Limb (tissue), 2 donors: ENCODE data around the gene GRIK3.
A peak's percentile ranks its signal among the peaks of the same experiment; 100 is the strongest.

ENCODE experiments used
- DNase-seq, 2 donors: peaks; one replicate each; pipeline ENCODE4 v3.0.0-alpha.2; 2016; ENCODE audit errors: extremely low spot score in 2 of 2

GRIK3 gene

DNA sequence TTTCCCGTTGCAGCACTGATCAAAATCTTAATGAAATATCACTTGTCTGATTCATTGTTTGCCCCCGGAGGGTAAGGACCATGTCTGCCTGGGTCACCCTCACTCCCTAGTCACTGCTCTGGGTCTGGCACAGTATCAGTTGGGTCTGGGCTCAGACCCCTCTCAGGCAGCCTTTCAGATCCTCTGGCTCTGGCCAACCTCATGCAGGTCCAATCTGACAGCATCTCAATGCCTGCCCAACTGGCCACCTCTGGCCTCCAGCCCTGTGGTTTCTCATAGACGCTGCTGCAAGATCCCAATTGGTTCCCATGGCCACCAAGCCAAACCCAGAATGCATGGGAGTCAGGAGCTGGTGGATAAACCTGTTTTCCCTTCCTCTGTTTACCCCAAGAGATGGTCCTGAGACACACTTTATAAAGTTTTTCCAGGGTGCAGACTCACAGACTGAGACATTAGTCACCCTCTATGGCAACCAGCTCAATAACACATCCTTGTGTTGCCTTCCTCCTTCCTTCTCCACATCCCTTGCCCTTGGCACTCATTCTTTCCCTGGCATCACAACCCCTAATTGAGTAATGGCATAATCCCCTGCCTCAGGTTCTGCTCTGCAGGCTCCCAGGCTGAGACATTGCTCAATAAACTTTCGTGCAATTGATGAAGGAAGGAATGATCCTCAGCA, 199.2 kb downstream of the GRIK3 start:
- DNase-seq: no peak

DNA sequence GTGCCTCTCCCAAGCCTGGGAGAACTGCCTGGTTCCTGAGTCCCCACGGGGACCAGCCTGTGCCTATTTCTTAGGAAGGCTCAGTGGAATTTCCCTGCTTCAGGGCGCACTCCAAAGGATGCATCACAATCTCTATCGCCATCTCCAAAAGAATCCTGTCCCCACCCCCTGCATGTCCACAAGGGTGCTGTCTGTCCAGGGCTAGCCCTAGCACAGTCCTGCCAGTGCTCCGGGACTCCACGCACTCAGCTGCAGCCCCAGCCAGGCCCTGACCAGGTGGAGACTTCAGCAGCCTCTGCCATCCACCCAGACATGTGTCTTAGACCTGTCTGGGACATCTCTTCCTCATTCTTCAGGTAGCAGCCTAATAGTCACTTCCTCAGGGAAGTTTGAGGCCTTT, 199.7 kb downstream of the GRIK3 start:
- no peak for DNase-seq

DNA sequence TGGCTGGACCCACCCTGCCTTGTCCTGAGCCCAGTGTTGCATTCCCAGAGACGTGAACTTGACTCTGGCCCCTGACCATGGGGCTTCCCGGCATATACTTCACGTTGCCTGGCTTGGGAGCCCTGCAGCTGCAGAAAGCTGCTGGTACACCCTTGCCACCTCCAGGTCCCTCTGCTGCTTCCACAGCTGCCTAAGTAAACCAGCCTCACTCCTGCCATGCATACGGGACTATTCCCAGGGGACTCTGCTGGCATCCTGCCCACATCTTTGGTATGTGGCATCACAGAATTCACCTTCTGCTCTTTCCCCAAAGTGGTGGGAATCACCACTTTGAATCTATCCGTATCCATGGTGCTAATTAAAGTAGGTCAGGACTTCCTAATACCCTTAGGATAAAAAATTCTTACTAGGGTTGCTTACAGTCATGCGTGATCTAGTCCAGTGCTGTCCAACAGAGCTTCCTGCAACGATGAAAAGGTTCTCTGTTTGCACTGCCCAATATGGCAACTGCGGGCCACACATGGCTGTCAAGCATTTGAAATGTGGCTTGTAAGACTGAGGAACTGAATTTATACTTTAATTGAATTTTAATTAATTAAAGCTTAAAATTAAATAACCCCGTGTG, 203.0 kb downstream of the GRIK3 start:
- peak in 1 of 2 donors; percentile 54 for DNase-seq

DNA sequence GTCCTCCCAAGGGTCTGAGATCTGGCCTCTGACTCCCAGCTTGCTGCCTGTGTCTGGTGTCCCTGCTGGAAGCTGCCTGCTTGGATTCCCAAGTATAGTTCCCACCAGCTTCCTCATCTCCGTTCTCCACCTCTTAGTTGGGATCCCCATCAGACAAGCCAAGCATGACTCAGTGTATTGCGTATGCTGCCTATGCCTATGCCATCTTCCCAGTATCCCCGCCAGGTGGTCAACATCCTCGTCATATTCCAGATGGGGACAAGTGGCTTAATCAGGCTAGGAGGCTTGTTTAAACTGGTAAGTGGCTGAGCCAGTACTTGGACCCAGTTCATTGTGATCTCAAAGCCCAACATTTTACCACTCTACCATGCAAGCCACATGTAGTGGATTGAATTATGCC, 204.4 kb downstream of the GRIK3 start:
- DNase-seq: no peak

DNA sequence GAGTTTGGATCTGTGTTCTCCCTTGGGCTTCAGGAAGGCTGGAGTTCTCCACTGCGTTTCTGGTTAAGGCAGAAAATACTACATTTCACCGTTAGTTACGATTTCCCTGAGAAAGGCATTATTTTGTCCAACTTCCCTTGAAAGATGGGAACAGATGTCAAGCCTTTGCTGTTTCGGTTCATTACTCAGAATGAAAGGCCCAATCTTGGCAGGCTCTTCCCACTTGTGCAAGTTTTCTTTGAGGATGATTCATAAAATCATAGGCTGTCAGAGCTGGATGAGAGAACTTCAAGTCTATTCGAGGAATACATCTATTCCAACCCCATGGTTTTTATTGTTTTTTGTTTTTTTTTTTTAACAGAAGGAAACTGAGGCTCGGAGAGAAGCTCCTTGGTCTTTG, 205.2 kb downstream of the GRIK3 start:
- DNase-seq: peak in 1 of 2 donors; percentile 4

DNA sequence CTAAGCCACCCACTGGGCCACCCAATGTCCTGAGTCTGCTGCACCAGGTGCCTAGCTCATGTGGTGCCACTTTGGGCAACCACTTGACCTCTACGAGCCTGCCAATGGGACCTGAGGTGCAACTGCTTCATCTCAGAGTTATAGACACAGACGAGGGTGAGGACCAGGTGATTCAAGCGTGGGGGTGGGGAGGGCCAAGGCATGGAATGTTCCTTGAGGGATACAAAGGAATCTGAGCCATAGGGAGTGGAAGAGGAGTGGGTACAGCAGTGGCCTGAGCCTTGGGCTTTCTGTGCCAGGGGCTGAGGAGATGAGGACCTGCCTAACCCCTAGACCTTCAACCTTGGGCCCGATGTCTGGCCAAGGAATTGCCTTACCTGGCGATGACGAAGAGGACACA, 209.1 kb downstream of the GRIK3 start:
- no peak for DNase-seq

DNA sequence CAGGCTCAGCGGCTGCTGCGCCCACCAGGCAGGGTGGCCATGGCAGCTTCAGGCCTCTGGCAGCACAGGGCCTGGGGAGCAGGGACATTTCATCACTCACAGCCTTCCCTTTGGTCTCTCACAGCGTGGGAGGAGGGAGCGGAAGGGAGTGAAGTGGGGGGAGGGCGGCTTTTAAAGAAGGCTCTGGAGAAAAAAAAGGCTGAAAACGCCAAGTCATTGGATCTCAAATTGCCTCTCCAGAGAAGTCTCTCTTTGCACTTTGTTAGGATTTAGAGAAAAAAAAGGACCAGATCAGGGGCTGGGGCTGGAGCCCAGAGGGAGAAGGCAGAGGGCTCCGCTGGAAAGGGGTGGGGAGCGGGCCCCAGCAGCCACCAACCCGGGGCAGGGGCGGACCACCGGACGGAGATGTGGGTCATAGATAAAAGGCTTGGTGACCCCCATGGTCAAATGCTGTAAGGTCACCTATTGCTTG, 209.9 kb downstream of the GRIK3 start:
- DNase-seq: no peak

DNA sequence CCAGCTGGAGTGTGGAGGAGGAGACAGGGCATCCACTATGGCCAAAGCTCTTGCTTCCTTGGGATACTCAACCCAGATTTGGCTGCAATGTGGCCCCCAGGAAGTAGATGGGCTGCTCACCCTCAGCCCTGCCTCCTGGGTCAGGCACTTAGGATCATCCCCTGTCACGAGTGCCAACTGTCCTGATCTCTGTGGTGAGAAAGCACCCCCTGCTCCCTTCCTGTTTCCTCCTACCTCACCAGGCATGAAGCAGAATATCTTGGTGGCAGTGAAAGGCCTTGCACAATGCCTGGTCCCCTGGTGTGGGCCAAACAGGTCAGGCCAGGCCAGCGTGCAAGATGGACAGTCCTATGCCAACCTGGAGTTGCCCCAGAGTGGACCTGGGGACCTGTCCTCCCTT, 211.7 kb downstream of the GRIK3 start:
- no peak for DNase-seq

DNA sequence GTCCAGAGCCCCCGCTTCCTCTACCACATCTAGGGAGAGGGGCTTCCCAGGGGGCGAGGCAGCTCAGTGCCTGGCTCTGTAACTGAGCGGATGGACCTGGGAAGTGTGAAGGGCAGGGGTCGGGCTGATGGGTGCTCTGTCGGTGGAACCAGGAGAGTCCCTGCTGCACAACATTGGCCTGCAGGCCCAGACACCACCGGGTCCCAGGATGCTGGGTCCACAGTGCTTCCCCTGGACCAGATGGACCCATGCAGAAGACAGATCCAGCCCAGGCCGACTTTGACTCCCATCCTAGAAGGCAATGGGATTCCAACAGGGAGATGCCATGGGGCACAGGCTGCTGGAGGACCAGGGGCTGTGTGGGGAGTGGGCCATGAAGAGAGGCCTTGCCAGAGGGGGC, 212.9 kb downstream of the GRIK3 start:
- no peak for DNase-seq

DNA sequence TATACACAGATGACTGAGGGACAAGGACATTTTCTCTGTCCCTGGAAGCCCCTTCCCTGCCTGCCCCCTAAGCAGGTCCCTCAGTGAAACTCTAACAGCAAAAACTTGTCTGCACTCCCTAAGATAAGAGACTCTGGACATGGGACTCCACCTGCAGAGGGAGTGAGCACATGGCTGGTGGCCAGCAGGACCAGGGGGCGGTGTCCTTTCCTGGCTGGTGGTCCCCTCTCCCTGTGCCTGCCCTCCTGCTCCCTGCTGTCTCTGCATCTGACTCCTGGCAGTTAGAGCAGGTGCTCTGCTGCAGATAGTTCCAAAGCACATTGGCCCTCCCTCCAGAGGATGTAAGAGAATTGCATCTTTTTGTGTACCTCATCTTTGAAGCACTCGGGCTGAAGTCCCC, 215.5 kb downstream of the GRIK3 start:
- DNase-seq: no peak

DNA sequence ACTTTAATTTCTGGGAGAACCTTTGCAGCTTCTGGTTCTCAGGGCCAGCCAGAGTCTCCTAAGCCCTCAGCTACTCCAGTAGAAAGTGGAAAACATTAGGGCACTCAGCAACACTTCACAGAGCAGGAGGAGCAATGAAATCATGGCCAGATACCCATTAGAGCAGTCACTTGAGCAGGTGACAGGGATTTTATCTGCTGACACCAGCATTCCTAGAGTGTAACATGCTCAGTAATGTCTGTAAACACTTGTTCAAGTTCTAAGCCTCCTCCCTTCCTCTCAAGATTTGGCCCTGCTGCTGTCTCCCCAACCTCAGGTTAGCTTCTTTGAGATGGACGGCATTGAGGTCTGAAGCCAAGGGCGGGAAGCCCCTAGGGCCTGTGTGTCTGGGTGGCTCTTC, 218.0 kb downstream of the GRIK3 start:
- no peak for DNase-seq

DNA sequence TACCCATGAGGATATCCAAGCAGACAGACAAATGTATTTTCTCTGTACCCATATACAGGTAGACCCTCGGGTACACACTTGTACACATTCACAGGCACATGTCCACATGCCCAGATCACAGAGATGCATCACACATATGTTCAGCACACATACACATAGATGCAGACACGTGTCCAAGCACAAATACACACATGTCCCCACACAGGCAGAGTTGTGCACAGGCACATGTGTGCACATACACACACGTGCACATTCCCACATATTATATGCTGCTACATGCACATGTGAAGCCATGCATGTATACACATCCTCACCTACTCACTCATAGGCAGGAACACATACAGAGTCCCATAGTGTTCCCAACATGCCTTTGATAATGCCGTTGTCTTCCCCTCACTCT, 219.5 kb downstream of the GRIK3 start:
- DNase-seq: no peak

DNA sequence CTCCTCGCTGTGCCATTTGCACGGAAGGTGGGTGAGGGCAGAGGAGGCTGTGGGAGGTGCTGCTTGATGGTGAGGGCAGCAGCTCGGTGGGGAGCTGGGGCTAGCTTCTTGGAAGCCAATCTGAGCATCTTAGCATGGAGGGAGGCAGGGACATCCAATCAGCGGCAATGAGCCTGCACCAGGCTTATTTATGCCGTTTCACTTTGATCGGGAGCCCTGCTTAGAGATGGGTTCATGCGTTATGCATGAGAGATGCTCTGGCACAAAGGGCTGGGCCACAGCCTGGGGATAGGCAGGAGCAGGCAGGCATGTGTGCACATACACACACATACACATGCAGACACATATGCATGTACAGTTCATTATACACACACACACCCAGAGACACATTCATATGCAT, 220.2 kb downstream of the GRIK3 start:
- DNase-seq: no peak

DNA sequence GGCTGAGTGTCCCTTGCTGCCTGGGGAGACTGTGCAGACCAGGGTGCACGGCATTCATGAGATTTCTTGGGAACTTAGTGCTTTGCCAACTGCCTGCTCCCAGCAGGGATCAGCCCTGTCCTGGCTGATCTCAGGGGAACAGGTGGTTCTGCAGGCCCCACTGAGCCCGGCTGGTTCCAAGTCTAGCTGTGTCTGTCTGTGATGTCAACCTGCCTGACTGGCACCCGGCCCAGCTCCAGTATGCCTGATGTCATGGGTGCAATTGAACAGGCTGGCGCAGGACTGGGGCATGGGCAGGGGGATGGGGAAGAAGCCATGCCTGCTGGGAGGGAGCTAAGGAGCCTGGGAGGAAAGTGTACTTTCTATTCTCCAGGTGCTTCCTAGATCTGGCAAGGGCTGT, 227.1 kb downstream of the GRIK3 start:
- no peak for DNase-seq

DNA sequence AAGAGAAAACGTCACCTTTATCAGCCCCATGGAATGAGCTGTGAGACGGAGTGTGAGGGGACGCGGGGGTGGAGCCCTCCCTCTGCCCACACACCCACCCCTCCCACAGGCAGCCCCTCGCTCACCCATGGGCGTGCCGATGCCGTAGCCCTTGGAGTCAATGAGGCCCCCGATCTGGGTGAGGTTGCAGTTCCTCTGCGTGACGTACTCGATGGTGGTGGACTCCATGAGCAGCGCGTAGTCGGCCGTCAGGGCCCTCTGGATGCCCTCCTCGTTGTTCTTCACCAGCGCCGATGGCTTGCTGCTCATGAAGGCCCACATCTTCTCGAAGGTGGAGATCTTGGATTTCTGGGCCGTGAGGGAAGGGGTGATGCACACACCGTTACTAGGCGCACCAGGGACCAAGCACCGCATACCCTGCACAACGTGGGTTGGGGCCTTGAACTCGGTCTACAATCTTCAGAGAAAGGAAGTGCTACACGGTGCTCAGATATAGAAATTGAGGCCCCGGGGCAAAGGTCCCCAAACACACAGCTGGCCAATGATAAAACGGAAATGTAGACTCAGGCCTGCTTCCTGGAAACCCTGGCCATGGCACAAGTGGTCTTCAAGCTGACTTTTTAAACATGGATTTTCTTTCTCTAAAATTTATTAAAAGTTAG, 228.2 kb downstream of the GRIK3 start:
- no peak for DNase-seq

DNA sequence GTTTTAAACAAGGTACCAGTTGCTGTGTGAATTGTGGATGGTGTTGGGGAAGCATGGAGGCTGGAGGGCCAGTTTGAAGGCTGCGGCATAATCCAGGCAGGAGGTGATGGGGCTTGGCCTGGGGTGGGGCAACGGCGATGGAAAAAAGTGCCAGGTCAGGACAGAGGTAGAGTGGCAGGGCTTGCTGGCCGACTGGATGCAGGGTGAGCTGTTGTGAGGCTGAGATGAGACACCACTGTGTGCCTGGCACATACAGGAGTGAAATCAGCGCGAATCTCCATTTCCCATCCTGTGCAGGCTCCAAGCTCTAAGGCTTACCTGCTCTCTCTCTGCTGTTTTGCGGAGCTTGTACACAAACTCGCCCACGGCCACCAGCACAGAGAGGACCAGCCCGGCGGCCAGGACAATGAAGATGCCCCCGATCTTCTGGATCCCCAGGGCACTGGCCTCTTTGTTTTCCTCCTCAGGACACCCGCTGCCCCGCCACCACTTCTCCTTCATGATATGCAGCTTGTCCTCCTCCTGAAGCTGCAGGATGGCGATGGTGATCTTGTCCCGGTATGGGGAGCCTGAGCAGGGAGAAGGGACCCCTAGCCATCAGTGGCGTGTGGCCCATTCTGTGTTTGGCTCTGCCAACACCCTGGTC, 229.5 kb downstream of the GRIK3 start:
- DNase-seq: no peak

DNA sequence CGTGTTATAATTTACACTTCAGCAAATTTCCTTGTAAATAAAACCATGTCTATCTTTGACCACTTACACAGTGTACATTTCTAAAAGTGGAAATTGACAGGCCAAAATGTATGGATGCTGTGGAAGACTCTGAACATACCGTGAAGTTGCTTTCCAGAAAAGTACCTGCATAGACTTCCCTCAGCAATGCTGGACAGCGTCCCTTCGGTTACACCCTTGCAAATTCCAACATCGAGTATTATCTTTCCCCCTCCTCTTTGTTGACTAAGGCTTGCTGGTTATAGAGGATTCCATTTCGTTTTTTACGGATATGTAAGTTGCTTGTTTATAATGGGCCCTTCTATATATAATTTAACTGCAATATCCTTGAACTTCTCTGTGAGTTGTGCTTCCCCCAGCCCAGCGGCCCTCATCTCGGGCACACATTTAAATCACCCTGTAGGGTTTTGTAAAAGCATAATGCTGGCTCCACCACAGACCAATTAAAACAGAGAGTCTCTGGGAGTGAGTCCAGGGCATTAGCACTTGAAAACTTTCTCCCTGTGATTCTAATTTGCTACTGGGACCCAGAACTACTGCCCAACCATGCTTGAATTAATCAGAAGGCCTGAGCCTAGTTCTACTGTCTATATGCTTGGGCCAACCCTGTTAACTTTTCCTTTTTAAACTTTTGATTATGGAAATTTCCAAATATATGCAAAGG, 230.3 kb downstream of the GRIK3 start:
- no peak for DNase-seq

DNA sequence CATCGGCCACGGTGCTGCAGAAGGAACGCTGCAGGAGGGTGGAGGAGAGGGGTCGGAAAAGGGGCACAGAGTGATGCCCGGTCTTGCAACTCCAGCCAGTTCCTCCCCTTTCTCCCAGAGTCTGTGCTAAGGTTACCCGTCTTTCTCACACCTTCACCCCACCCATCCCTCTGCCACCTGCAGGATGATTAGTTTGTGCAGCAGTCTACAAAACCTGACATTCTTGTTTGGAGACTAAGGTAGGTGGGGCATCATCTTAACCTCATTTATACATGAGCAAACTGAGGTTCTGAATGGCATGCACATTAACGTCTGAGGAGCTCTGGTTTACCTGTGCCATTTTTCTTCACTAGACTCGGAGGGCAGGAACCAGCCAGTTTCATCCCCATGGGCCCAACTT, 232.3 kb downstream of the GRIK3 start:
- no peak for DNase-seq

DNA sequence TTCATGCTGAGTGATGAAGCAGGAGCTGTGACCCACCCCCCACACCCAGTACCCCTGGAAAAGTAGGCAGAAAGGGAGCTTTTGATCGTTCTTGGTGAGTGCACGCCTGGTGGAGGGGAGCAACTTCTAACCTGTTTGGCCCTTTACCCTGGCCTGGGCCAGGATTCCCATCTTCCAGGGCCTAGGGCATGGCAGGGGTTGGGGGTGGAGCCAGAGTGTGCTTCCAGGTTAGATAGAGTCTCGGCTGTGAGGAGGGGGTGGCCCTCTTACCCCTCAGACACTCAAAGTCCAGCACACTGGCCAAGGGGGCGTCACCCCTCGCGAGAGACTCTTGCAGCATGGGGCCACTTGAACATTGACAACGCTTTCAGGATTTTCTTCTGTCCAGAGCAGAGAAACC, 236.6 kb downstream of the GRIK3 start:
- no peak for DNase-seq

DNA sequence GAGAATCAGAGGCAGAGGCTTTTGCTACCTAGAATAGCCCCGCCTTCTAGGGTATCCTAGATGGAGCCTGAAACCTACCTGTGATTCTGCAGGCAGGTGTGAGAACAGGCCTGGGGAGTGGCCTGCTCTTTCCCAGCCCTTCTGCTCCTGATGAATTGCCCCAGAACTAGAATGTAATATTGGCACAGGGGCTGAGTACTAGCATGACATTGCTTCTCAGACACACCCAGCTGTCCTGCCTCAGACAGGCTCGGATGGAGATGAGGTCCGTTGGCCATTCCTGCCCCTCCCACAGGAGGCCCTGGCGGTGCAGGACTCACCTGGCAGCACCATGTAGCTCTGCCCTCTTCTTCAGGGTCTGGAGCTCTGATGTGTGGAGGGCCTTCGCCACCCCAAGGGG, 237.6 kb downstream of the GRIK3 start:
- no peak for DNase-seq

DNA sequence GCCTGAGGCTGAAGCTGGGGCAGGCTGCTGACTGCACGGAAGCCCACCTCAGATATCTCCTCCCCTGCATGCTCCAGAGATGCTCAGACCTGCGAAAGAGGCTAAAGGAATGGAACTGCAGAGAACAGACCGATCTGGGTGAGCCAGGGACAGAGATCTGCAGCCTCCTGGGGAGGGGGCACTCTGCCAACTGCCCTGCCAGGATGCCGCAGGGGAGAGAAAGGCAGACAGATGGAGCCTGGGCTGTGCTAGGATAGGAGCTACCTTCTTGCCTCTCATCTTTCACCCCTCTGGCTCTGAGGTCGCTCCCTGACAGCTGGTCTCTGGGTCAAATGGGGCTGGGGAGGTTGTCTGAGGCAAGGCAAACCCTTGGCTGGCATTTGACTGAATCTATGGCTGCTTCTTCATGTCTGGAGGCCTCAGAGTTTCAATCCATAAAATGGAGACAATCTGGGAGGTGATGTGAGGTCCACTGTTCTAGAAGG, 238.2 kb downstream of the GRIK3 start:
- no peak for DNase-seq

DNA sequence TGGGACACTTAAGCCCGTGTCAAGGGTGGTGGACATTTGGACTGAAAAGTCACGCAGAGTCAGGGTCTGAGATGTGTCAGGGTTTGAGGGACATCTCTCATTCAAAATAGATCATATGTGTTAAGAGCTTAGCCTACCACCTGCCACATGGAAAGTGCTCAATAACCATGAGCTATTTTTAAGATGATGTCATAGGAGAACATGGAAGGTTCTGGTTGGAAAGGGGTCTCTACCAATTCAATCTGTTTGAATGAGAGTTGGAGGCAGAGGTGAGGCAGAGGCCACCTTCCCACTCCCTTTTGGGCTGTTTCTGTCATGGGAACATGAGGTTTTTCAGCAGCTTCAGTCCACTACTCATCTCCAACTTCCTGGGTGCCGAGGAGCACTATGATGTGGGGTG, 239.9 kb downstream of the GRIK3 start:
- DNase-seq: no peak
